SH-SY5Y (cell line): ENCODE measurements around the gene TOP1.

Source experiments
- GATA2 ChIP-seq: IDR thresholded peaks from 2 replicates; pipeline ENCODE4 v1.6.1; 2011; ENCODE audit warnings: mild to moderate bottlenecking, low read depth, low read length
- GATA3 ChIP-seq: IDR thresholded peaks from 2 replicates; pipeline ENCODE4 v1.6.1; 2011; ENCODE audit warnings: low read depth, mild to moderate bottlenecking, low read length, moderate library complexity

Gene TOP1

DNA sequence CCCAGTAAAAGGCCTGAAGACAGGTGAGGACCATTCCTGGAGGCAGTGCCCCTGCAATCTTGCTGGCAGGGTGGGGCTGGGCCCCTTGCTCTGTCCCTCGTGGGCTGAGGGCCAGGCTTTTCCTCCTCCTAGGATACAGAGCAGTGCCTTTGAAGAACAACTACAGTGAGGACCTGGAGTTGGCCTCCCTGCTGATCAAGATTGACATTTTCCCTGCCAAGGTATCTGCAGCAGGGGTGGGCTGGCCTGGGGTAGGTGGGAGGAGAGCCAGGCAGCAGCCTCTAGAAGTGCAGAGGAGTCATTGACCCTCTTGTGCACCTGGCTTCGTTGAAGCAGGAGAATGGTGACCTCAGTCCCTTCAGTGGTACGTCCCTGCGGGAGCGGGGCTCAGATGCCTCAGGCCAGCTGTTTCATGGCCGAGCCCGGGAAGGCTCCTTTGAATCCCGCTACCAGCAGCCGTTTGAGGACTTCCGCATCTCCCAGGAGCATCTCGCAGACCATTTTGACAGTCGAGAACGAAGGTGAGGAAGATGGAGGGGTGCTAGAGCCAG lies 145.2 kb downstream of the TOP1 start:
- TF ChIP-seq GATA2 (no peak), GATA3 (no peak)
